Panc1 (cell line): ENCODE measurements around the gene IRF2. TPM values are rescaled to one million over a fixed set of nuclear protein-coding genes. Genes with fewer than 3 reads are reported as not detected.

Experiments used
- ATAC-seq: fragments of 200-7000 bp; cut with Tn5 transposase; 2 replicates; pipeline ENCODE4 v1.9.1; 2020; ENCODE audit warnings: mild to moderate bottlenecking, moderate library complexity
- BruUV-seq: library from RNA; stranded (reverse); fragments of 400-500 nt; replicated peaks from 2 replicates; lab custom pipeline; 2021; lab: Mats Ljungman, UMichigan
- CTCF ChIA-PET: fragments of 300-600 bp; sonication (Branson Sonifier 250); formaldehyde crosslinking; loops from one replicate; lab custom pipeline; 2022; ENCODE audit warnings: antibody characterized with exemption; lab: Charles Lee
- POLR2A ChIA-PET: fragments of 300-600 bp; sonication (Branson Sonifier 250); formaldehyde crosslinking; loops from one replicate; lab custom pipeline; 2022; ENCODE audit warnings: antibody characterized with exemption; lab: Charles Lee
- DNase-seq: peaks from one replicate; pipeline ENCODE4 v3.0.0-alpha.2; 2010; ENCODE audit warnings: low read depth, low spot score
- H3K27ac ChIP-seq: 2 replicates; pipeline ENCODE4 v1.5.1; 2011; ENCODE audit warnings: mild to moderate bottlenecking, low read length, inconsistent platforms
- H3K27me3 ChIP-seq: fragments of 200-500 bp; sonication (Bioruptor generic); 2 replicates; pipeline ENCODE4 v1.6.0; 2014; ENCODE audit warnings: low read length, inconsistent platforms; ENCODE audit not compliant: control insufficient read depth, insufficient read depth
- H3K36me3 ChIP-seq: fragments of 200-500 bp; sonication (Bioruptor generic); 2 replicates; pipeline ENCODE4 v1.5.1; 2014; ENCODE audit warnings: inconsistent platforms, mild to moderate bottlenecking, low read length, moderate library complexity; ENCODE audit not compliant: control insufficient read depth, insufficient read depth
- H3K4me1 ChIP-seq: 2 replicates; pipeline ENCODE4 v1.5.1; 2011; ENCODE audit warnings: inconsistent platforms, mild to moderate bottlenecking, low read length, moderate library complexity; ENCODE audit not compliant: control insufficient read depth, insufficient read depth
- H3K4me3 ChIP-seq, 2 experiments: 2 replicates each; pipeline ENCODE4 v1.5.1; 2011 to 2012; ENCODE audit warnings: low read depth in 2 of 2, low read length in 2 of 2, mild to moderate bottlenecking in 2 of 2, inconsistent platforms in 1 of 2, moderate library complexity in 1 of 2
- H3K9me3 ChIP-seq: fragments of 200-500 bp; sonication (Bioruptor generic); 2 replicates; pipeline ENCODE4 v1.5.1; 2014; ENCODE audit warnings: low read depth, mild to moderate bottlenecking, inconsistent platforms, low read length, moderate library complexity; ENCODE audit not compliant: control insufficient read depth, insufficient read depth
- POLR2AphosphoS5 ChIP-seq: IDR thresholded peaks from 2 replicates; pipeline ENCODE4 v1.6.1; 2012; ENCODE audit warnings: mild to moderate bottlenecking, low read depth, low read length, moderate library complexity
- SIN3A ChIP-seq: IDR thresholded peaks from 2 replicates; pipeline ENCODE4 v1.6.1; 2012; ENCODE audit warnings: low read depth, mild to moderate bottlenecking, low read length, moderate library complexity, borderline replicate concordance; ENCODE audit not compliant: insufficient read depth
- TCF7L2 ChIP-seq: IDR thresholded peaks from 2 replicates; pipeline ENCODE4 v1.6.1; 2011; ENCODE audit warnings: mild to moderate bottlenecking, low read depth, low read length, inconsistent platforms
- in situ Hi-C: cut with HindIII; loops from 2 replicates; pipeline ENCODE4 v1.10.0; 2016; ENCODE audit warnings: low sequenced_read_pairs, low pct_unique_long_range_greater_than_20kb
- intact Hi-C: fragments of 100-400 bp; cut with micrococcal nuclease; formaldehyde crosslinking; loops from one replicate; pipeline ENCODE4 v1.10.0; 2022; ENCODE audit not compliant: unreplicated experiment
- total RNA-seq: library from RNA; stranded (reverse); gene quantifications from one replicate; pipeline ENCODE4 v1.2.1, GENCODE V29; 2021; ENCODE audit not compliant: unreplicated experiment
- TF ChIP-seq, protein P1 (sequence below): fragments of 450-650 bp; IDR thresholded peaks from 2 replicates; pipeline ENCODE4 v1.5.1; 2017; ENCODE audit warnings: mild to moderate bottlenecking
- TF ChIP-seq, protein P2 (sequence below), 2 experiments: IDR thresholded peaks; 2 replicates each; pipeline ENCODE4 v1.6.1; 2011 to 2012; ENCODE audit warnings: low read depth in 2 of 2, control low read depth in 1 of 2, low read length in 1 of 2, mild to moderate bottlenecking in 1 of 2, moderate library complexity in 1 of 2; ENCODE audit not compliant: insufficient read depth in 1 of 2

The IRF2 gene
- total RNA-seq, 1 experiment from 2014 or later = 16.2 TPM

DNA sequence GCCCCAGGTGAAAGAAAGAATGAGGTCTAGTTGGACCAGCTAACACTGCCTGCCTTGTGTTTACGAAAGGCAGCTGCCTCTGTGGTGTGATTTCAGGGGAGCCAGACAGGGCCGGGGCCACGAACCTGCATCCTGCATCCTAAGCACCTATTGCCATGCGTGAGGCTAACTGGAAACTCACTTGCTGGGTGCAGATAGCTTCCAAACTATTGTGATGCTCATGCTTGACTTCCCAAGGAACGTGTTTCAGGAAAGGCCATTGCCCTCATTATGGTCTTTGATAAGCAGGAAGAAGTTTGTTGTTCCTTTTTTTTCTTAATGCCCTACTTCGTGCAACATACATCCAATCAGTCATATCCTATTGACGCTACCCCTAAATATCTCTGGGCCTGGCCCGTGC is 2.3 kb upstream of the IRF2 start:
- Histone ChIP-seq H3K4me1 (peaks cover 3% of the 10 kb centered on the region; the same call in 1 of the 2 replicates), H3K27ac (no peak overlapping the region), H3K9me3 (no peaks in the 10 kb centered on the region), H3K36me3 (no peaks in the 10 kb centered on the region), H3K4me3 (no peak overlapping the region), H3K27me3 (no peaks in the 10 kb centered on the region)
- in situ Hi-C loops (no loop called here), intact Hi-C loops (loop anchor here (10.0 kb wide), 2 partner anchors 58 to 192 kb away; no protein-coding TSS in a partner anchor)
- CTCF ChIA-PET = no interaction called here
- TF ChIP-seq SIN3A = no peak
- TF ChIP-seq, protein P1, sequence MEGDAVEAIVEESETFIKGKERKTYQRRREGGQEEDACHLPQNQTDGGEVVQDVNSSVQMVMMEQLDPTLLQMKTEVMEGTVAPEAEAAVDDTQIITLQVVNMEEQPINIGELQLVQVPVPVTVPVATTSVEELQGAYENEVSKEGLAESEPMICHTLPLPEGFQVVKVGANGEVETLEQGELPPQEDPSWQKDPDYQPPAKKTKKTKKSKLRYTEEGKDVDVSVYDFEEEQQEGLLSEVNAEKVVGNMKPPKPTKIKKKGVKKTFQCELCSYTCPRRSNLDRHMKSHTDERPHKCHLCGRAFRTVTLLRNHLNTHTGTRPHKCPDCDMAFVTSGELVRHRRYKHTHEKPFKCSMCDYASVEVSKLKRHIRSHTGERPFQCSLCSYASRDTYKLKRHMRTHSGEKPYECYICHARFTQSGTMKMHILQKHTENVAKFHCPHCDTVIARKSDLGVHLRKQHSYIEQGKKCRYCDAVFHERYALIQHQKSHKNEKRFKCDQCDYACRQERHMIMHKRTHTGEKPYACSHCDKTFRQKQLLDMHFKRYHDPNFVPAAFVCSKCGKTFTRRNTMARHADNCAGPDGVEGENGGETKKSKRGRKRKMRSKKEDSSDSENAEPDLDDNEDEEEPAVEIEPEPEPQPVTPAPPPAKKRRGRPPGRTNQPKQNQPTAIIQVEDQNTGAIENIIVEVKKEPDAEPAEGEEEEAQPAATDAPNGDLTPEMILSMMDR = no peak
- TF ChIP-seq, protein P2, sequence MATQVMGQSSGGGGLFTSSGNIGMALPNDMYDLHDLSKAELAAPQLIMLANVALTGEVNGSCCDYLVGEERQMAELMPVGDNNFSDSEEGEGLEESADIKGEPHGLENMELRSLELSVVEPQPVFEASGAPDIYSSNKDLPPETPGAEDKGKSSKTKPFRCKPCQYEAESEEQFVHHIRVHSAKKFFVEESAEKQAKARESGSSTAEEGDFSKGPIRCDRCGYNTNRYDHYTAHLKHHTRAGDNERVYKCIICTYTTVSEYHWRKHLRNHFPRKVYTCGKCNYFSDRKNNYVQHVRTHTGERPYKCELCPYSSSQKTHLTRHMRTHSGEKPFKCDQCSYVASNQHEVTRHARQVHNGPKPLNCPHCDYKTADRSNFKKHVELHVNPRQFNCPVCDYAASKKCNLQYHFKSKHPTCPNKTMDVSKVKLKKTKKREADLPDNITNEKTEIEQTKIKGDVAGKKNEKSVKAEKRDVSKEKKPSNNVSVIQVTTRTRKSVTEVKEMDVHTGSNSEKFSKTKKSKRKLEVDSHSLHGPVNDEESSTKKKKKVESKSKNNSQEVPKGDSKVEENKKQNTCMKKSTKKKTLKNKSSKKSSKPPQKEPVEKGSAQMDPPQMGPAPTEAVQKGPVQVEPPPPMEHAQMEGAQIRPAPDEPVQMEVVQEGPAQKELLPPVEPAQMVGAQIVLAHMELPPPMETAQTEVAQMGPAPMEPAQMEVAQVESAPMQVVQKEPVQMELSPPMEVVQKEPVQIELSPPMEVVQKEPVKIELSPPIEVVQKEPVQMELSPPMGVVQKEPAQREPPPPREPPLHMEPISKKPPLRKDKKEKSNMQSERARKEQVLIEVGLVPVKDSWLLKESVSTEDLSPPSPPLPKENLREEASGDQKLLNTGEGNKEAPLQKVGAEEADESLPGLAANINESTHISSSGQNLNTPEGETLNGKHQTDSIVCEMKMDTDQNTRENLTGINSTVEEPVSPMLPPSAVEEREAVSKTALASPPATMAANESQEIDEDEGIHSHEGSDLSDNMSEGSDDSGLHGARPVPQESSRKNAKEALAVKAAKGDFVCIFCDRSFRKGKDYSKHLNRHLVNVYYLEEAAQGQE (IDR thresholded peaks at IDR 0.05; ENCODE audit: insufficient read depth in 1 of 2, low read depth in 2 of 2, low read length in 1 of 2) = no peak
- TF ChIP-seq POLR2AphosphoS5 = no peak
- no peak for TF ChIP-seq TCF7L2
- ATAC-seq (no peak), DNase-seq (no peak)
- POLR2A ChIA-PET = interaction anchor here (0.6 to 0.7 kb wide), 3 partner anchors 41 to 652 kb away, joined by 3 to 8 read pairs (median 5); no protein-coding TSS in a partner anchor
- no TSS peak for BruUV-seq

DNA sequence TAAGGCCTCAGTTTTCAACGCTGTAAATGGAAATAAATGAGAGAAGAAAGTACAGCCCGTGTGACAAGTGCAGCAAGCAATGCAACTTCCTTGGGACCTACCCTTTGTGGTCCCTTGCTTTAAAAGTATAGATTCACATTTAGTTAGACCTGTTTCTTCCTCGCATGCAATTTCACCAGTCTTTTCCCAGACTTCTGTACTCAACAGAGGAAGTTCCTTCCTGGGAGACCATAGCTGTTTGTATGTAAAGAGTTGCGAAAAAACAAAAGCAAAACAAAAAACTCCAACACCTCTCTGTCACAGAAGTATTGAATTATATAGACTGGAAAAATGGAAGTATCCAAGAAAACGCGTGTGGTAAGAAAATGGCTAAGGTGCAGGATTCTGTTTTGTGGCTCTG is 1.1 kb upstream of the IRF2 start:
- in situ Hi-C loops = no loop called here
- POLR2A ChIA-PET = no interaction called here
- no peaks in the 10 kb centered on the region for H3K27me3 ChIP-seq

DNA sequence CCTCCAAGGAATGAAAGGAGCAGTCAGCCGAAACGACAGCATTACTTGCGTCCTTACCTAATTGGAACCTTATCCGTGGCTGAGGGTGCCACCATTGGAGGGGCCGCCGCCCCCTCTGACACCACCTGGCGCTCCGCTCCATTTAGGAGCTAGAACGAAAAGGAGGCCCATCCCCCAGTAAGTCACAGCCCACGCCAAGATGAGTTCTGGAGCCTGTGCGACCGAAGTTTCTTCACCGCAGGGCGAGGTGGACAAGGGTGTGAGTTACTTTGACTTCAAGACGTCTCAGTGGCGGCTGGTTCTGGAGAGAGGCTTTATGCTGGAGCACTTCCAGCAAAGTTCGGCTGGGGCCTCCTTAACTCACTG is 729 bp upstream of the IRF2 start:
- in situ Hi-C loops = no loop called here
- peaks cover 9% of the 10 kb centered on the region for H3K4me1 ChIP-seq
- no peak for DNase-seq
- peak overlapping the region; percentile 80 for H3K27ac ChIP-seq
- H3K9me3 ChIP-seq = no peaks in the 10 kb centered on the region
- intact Hi-C loops = loop anchor here (10.0 kb wide), 2 partner anchors 60 to 190 kb away; no protein-coding TSS in a partner anchor
- H3K4me3 ChIP-seq = peak overlapping the region; percentile 62 to 89
- TSS peak; percentile 94 for BruUV-seq
- ChIA-PET POLR2A (interaction anchor here (0.8 kb wide), 1 partner anchor 15 kb away, joined by 6 read pairs; no protein-coding TSS in a partner anchor), CTCF (no interaction called here)
- H3K27me3 ChIP-seq = no peaks in the 10 kb centered on the region
- H3K36me3 ChIP-seq = no peaks in the 10 kb centered on the region
- TF ChIP-seq, protein P2 (IDR thresholded peaks at IDR 0.05; ENCODE audit: insufficient read depth in 1 of 2, low read depth in 2 of 2, low read length in 1 of 2) = no peak
- no peak for TF ChIP-seq POLR2AphosphoS5
- TF ChIP-seq, protein P1 = no peak
- TF ChIP-seq TCF7L2 = no peak
- TF ChIP-seq SIN3A = no peak
- peak; percentile 7 for ATAC-seq

More for the DNA sequence above, 1.1 kb upstream of the IRF2 start:
- peaks cover 9% of the 10 kb centered on the region for H3K4me1 ChIP-seq
- H3K4me3 ChIP-seq = peak overlapping the region; percentile 62 to 89
- TF ChIP-seq POLR2AphosphoS5 = no peak
- DNase-seq = no peak
- no peaks in the 10 kb centered on the region for H3K36me3 ChIP-seq
- H3K9me3 ChIP-seq = no peaks in the 10 kb centered on the region
- ATAC-seq = no peak
- CTCF ChIA-PET = no interaction called here
- H3K27ac ChIP-seq = peak overlapping the region; percentile 80
- intact Hi-C loops = loop anchor here (10.0 kb wide), 2 partner anchors 59 to 191 kb away; no protein-coding TSS in a partner anchor
- no TSS peak for BruUV-seq
